T-helper 22 cell (primary cell): ENCODE data around the gene ZNF710.

ENCODE experiments used
- DNase-seq: peaks from one replicate; pipeline ENCODE4 v3.0.0-alpha.2; 2020; ENCODE audit warnings: low read depth

The ZNF710 gene

GRCh38 chr15:90082140-90082715, 81.1 kb downstream of the ZNF710 start:
- DNase-seq: no peak

- no peak for DNase-seq
Observed at GRCh38 chr15:90083419-90083818, 82.3 kb downstream of the ZNF710 start.

GRCh38 chr15:90083954-90084607, 83.0 kb downstream of the ZNF710 start:
- DNase-seq: no peak

- DNase-seq: no peak
Observed at GRCh38 chr15:90084876-90085423, 83.8 kb downstream of the ZNF710 start.

- DNase-seq: no peak
Observed at GRCh38 chr15:90085565-90085964, 84.4 kb downstream of the ZNF710 start.

GRCh38 chr15:90086868-90087268, 85.7 kb downstream of the ZNF710 start:
- no peak for DNase-seq

GRCh38 chr15:90087454-90088154, 86.5 kb downstream of the ZNF710 start:
- no peak for DNase-seq

- no peak for DNase-seq
Observed at GRCh38 chr15:90090226-90090848, 89.2 kb downstream of the ZNF710 start.

- no peak for DNase-seq
Observed at GRCh38 chr15:90091156-90091931, 90.2 kb downstream of the ZNF710 start.

- DNase-seq: no peak
Observed at GRCh38 chr15:90095521-90095959, 94.4 kb downstream of the ZNF710 start.

- peak; percentile 40 for DNase-seq
Observed at GRCh38 chr15:90097475-90097874, 96.4 kb downstream of the ZNF710 start.

GRCh38 chr15:90099072-90099867, 98.1 kb downstream of the ZNF710 start:
- no peak for DNase-seq

GRCh38 chr15:90099868-90100831, 99.0 kb downstream of the ZNF710 start:
- DNase-seq: no peak

- no peak for DNase-seq
Observed at GRCh38 chr15:90101130-90101968, 100.2 kb downstream of the ZNF710 start.

GRCh38 chr15:90101969-90102890, 101.1 kb downstream of the ZNF710 start, which contains the start of gene IDH2:
Gene IDH2 (minus strand): TSS chr15:90102468. CDS start chr15:90102390, 78 bp downstream.
- DNase-seq: peak; percentile 51

GRCh38 chr15:90103701-90104329, 102.7 kb downstream of the ZNF710 start:
- no peak for DNase-seq

- DNase-seq: no peak
Observed at GRCh38 chr15:90104551-90104950, 103.4 kb downstream of the ZNF710 start.
